B cell (primary cell): ENCODE results near the gene THNSL1. TPM values are rescaled to one million over a fixed set of nuclear protein-coding genes. Genes with fewer than 3 reads are reported as not detected.

Experiments
- ATAC-seq: fragments of 200-7000 bp; cut with Tn5 transposase; one replicate; pipeline ENCODE4 v1.10.0; 2021; ENCODE audit warnings: low read depth, mild to moderate bottlenecking, moderate number of reproducible peaks, moderate library complexity
- CTCF ChIA-PET: fragments of 350-600 bp; sonication (Branson Sonifier 250); formaldehyde crosslinking; loops from one replicate; lab custom pipeline; 2021; ENCODE audit warnings: antibody characterized with exemption, inconsistent platforms; lab: Charles Lee
- POLR2A ChIA-PET: fragments of 350-600 bp; sonication (Branson Sonifier 250); formaldehyde crosslinking; loops from one replicate; lab custom pipeline; 2021; ENCODE audit warnings: antibody characterized with exemption; lab: Charles Lee
- DNase-seq: peaks from one replicate; pipeline ENCODE4 v3.0.0; 2013
- H2AFZ ChIP-seq: 2 replicates; pipeline ENCODE4 v1.6.1; 2012; ENCODE audit warnings: mild to moderate bottlenecking, low read depth, low read length; ENCODE audit not compliant: insufficient read depth, poor library complexity, severe bottlenecking
- H3K27ac ChIP-seq, 2 donors: 1 replicate in 1 of 2; 2 replicates in 1 of 2; pipeline ENCODE4 v1.5.1; 2012 to 2013; ENCODE audit warnings: low read length in 2 of 2, mild to moderate bottlenecking in 2 of 2, moderate library complexity in 1 of 2
- H3K27me3 ChIP-seq, 4 experiments: fragments of 200-600 bp in 1 of 4; sonication (generic) in 1 of 4; replicated peaks in 1 of 4; 1 replicate in 2 of 4; 2 replicates in 2 of 4; pipeline versions ENCODE4 v1.6.1 to v1.7.0; 2013 to 2016; ENCODE audit warnings: low read length in 3 of 4, mild to moderate bottlenecking in 2 of 4, mixed read lengths in 1 of 4, moderate library complexity in 1 of 4; ENCODE audit not compliant: insufficient read depth in 4 of 4, control insufficient read depth in 3 of 4; ENCODE audit errors: control extremely low read depth in 1 of 4
- H3K36me3 ChIP-seq, 2 experiments: replicated peaks in 1 of 2; 1 replicate in 1 of 2; 2 replicates in 1 of 2; pipeline versions ENCODE4 v1.6.1 to v1.7.1; 2013; ENCODE audit warnings: low read length in 1 of 2; ENCODE audit not compliant: insufficient read depth in 2 of 2, control insufficient read depth in 1 of 2; ENCODE audit errors: control extremely low read depth in 1 of 2, extremely low read depth in 1 of 2
- H3K4me1 ChIP-seq, 2 donors: fragments of 200-600 bp in 1 of 2; sonication (generic) in 1 of 2; 1 replicate in 1 of 2; 2 replicates in 1 of 2; pipeline versions ENCODE4 v1.5.1 to v1.6.1; 2013 to 2017; ENCODE audit warnings: low read length in 2 of 2; ENCODE audit not compliant: control insufficient read depth in 2 of 2, insufficient read depth in 2 of 2
- H3K4me2 ChIP-seq: replicated peaks from 2 replicates; pipeline ENCODE3; 2012; ENCODE audit warnings: mild to moderate bottlenecking, low read depth, low read length; ENCODE audit not compliant: poor library complexity, severe bottlenecking
- H3K4me3 ChIP-seq, 5 experiments: fragments of 200-600 bp in 1 of 5; sonication (generic) in 1 of 5; 1 replicate in 3 of 5; 2 replicates in 2 of 5; pipeline versions ENCODE4 v1.5.1 to v1.7.0; 2011 to 2016; ENCODE audit warnings: low read length in 4 of 5, mild to moderate bottlenecking in 4 of 5, low read depth in 2 of 5, control low read depth in 1 of 5, moderate library complexity in 1 of 5; ENCODE audit not compliant: insufficient read depth in 1 of 5; ENCODE audit errors: control extremely low read depth in 1 of 5, extremely low read depth in 1 of 5
- H3K79me2 ChIP-seq: fragments of 200-600 bp; sonication (generic); one replicate; pipeline ENCODE4 v1.6.0; 2016; ENCODE audit warnings: low read length; ENCODE audit not compliant: control insufficient read depth, insufficient read depth
- H3K9ac ChIP-seq: fragments of 200-600 bp; sonication (generic); 2 replicates; pipeline ENCODE4 v1.6.1; 2017; ENCODE audit warnings: mild to moderate bottlenecking, low read length, moderate library complexity
- H3K9me3 ChIP-seq, 3 donors: one replicate each; pipeline versions ENCODE4 v1.6.1 to v1.7.1; 2013; ENCODE audit warnings: low read length in 2 of 3; ENCODE audit not compliant: control insufficient read depth in 2 of 3, insufficient read depth in 1 of 3; ENCODE audit errors: control extremely low read depth in 1 of 3
- H4K20me1 ChIP-seq: 2 replicates; pipeline ENCODE4 v1.6.0; 2012; ENCODE audit warnings: mild to moderate bottlenecking, low read length; ENCODE audit not compliant: insufficient read depth, control insufficient read depth, poor library complexity, severe bottlenecking
- H3K27ac Mint-ChIP-seq: one replicate; pipeline ENCODE4 v1.8.0; 2021; ENCODE audit warnings: mixed read lengths
- H3K27me3 Mint-ChIP-seq: one replicate; pipeline ENCODE4 v1.8.0; 2021; ENCODE audit warnings: mixed read lengths
- H3K4me1 Mint-ChIP-seq: one replicate; pipeline ENCODE4 v1.8.0; 2021; ENCODE audit warnings: mixed read lengths
- H3K4me3 Mint-ChIP-seq: one replicate; pipeline ENCODE4 v1.8.0; 2021; ENCODE audit warnings: mixed read lengths
- H3K9me3 Mint-ChIP-seq: one replicate; pipeline ENCODE4 v1.8.0; 2022; ENCODE audit warnings: mixed read lengths; ENCODE audit not compliant: insufficient read depth
- CTCF ChIP-seq: fragments of 200-600 bp; IDR thresholded peaks from one replicate; pipeline ENCODE4 v1.8.0; 2022; ENCODE audit warnings: antibody characterized with exemption, mild to moderate bottlenecking
- EZH2 ChIP-seq: IDR thresholded peaks from 2 replicates; pipeline ENCODE4 v1.6.1; 2012; ENCODE audit warnings: borderline replicate concordance, low read depth, mild to moderate bottlenecking, moderate library complexity, low read length; ENCODE audit not compliant: insufficient read depth, poor library complexity, severe bottlenecking
- WGBS: methylation state at CpG from one replicate; pipeline ENCODE4 v1.1.5; 2013; ENCODE audit warnings: missing lambda C conversion rate; ENCODE audit not compliant: insufficient coverage; 5-methylcytosine and 5-hydroxymethylcytosine counted together
- intact Hi-C: fragments of 100-400 bp; cut with micrococcal nuclease; formaldehyde crosslinking; loops from one replicate; pipeline ENCODE4 v1.10.0; 2022
- polyA plus RNA-seq: library from polyadenylated mRNA; depleted of rRNA; stranded (reverse); fragments of >200 nt; gene quantifications from 2 replicates; pipeline ENCODE4 v1.2.3, GENCODE V29; 2012
- total RNA-seq, 2 donors: library from RNA; stranded (reverse); fragments of 120-200 nt in 1 of 2; gene quantifications; 1 replicate in 1 of 2; 2 replicates in 1 of 2; pipeline versions ENCODE4 v1.2.3 to v1.2.4, GENCODE V29; 2013 to 2022

The THNSL1 gene
- total and polyA plus RNA-seq, 2 donors (not counting 1 experiment from before 2014, with no cell fraction given), result 0.72 to 4.3 TPM

GRCh38 chr10:25050402-25050801 is 34.0 kb downstream of the THNSL1 start:
- CTCF ChIA-PET, result no interaction called here

GRCh38 chr10:25052012-25052411 is 35.6 kb downstream of the THNSL1 start:
- ATAC-seq (no peak), DNase-seq (no peak)
- Histone ChIP-seq H4K20me1 (no peaks in the 10 kb centered on the region), H3K4me3 (no peak overlapping the region), H2AFZ (no peak overlapping the region), H3K4me2 (no peak overlapping the region), H3K9me3 (no peaks in the 10 kb centered on the region), H3K9ac (no peak overlapping the region), H3K4me1 (no peaks in the 10 kb centered on the region), H3K36me3 (no peaks in the 10 kb centered on the region), H3K27me3 (peaks cover 0 to 4% (median 1%) of the 10 kb centered on the region in 4 experiments), H3K79me2 (no peaks in the 10 kb centered on the region), H3K27ac (no peak overlapping the region)
- Mint-ChIP-seq H3K4me3 (no peak overlapping the region), H3K9me3 (no peaks in the 10 kb centered on the region), H3K27me3 (peaks cover 32% of the 10 kb centered on the region), H3K27ac (no peak overlapping the region), H3K4me1 (no peaks in the 10 kb centered on the region)
- ChIA-PET CTCF (no interaction called here), POLR2A (no interaction called here)
- intact Hi-C loops, result no loop called here
- TF ChIP-seq EZH2 (no peak), CTCF (no peak)
- WGBS, result no CpG with 5 or more reads among the region's 1 CpG

More at GRCh38 chr10:25050402-25050801, 34.0 kb downstream of the THNSL1 start:
- no peak overlapping the region for H2AFZ ChIP-seq
- intact Hi-C loops, result no loop called here
- peaks cover 0 to 4% (median 1%) of the 10 kb centered on the region in 4 experiments for H3K27me3 ChIP-seq
- no peaks in the 10 kb centered on the region for H3K36me3 ChIP-seq
- H4K20me1 ChIP-seq, result no peaks in the 10 kb centered on the region
- H3K9ac ChIP-seq, result no peak overlapping the region
- peaks cover 37% of the 10 kb centered on the region for H3K27me3 Mint-ChIP-seq
- no peaks in the 10 kb centered on the region for H3K79me2 ChIP-seq
- no peak overlapping the region for H3K4me3 Mint-ChIP-seq
- H3K4me1 Mint-ChIP-seq, result no peaks in the 10 kb centered on the region
- TF ChIP-seq CTCF (no peak), EZH2 (no peak)
- no peaks in the 10 kb centered on the region for H3K4me1 ChIP-seq
- no peak overlapping the region for H3K27ac ChIP-seq
- H3K4me2 ChIP-seq, result no peak overlapping the region
- no peaks in the 10 kb centered on the region for H3K9me3 ChIP-seq
- H3K9me3 Mint-ChIP-seq, result no peaks in the 10 kb centered on the region
- H3K4me3 ChIP-seq, result no peak overlapping the region
- ATAC-seq (no peak), DNase-seq (no peak)
- H3K27ac Mint-ChIP-seq, result no peak overlapping the region
- POLR2A ChIA-PET, result no interaction called here
- WGBS, result 93% methylated on average over 5 of the region's 9 CpGs
